GM12892 (cell line): ENCODE data around the gene KAZN.
A peak's percentile ranks its signal among the peaks of the same experiment; 100 is the strongest.

Source experiments
- DNase-seq: peaks from one replicate; pipeline ENCODE4 v3.0.0; 2011; ENCODE audit not compliant: insufficient read length
- FAIRE-seq: peaks from 2 replicates; lab custom pipeline; 2011; peaks lifted over from hg19 to GRCh38; lab: Jason Lieb, UNC
- POLR2A ChIP-seq: IDR thresholded peaks from 2 replicates; pipeline ENCODE4 v1.6.1; 2011; ENCODE audit warnings: low read depth, low read length, control low read depth
- POLR2AphosphoS5 ChIP-seq: IDR thresholded peaks from 2 replicates; pipeline ENCODE4 v1.6.1; 2011; ENCODE audit warnings: low read depth, low read length, control low read depth
- TAF1 ChIP-seq: IDR thresholded peaks from 2 replicates; pipeline ENCODE4 v1.6.1; 2011; ENCODE audit warnings: low read depth, mild to moderate bottlenecking, control low read depth, low read length, borderline replicate concordance

Gene KAZN

DNA sequence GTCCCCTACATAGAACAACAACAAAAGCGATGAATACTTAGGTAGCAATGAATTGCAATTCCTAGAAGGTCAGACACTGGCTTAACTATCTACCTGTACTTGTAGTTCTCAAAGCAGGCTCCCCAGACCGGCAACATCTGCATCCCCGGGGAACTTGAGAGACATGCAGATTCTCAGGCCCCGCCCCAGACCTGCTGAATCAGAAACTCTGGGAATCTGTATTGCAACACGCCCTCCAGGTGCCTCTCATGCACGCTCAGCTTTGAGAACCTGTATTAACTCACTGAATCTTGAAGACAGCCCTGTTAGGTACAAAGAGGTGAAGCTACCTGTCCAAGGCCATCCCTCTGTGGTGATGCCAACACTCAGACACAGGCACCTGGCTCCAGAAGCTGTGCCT, 128.1 kb downstream of the KAZN start:
- TF ChIP-seq TAF1 (no peak), POLR2AphosphoS5 (no peak), POLR2A (no peak)
- DNase-seq (no peak), FAIRE-seq (no peak)

DNA sequence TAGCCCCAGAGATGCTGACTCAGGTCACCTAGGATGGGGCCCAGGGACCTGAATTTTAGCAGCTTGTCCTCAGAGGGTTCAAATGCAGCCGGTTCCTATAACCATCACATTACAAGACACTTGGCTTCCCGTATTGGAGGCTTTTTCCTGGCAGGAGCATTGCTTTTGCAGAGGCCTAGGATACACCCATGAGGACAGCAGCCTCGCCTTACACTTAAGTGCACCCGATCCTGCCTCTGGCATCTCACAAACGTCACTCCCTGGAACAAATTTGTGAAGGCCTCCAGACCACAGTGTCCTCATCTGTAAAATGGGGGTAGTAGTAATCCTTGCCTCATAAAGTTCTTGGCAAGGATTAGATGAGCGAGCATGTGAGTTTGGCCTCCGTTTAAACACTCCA, 130.0 kb downstream of the KAZN start:
- TF ChIP-seq POLR2AphosphoS5 (no peak), TAF1 (no peak), POLR2A (no peak)
- no peak for DNase-seq
- FAIRE-seq = no peak

GRCh38 chr1:14732728-14733047, 134.2 kb downstream of the KAZN start:
- FAIRE-seq (no peak), DNase-seq (no peak)
- TF ChIP-seq POLR2AphosphoS5 = no peak

- no peak for DNase-seq
- no peak for FAIRE-seq
- TF ChIP-seq POLR2A = no peak
- 0 out of 2 replicates have a peak, but pooled peaks have one; percentile 10 for TF ChIP-seq POLR2AphosphoS5
Measured at GRCh38 chr1:14733048-14733778, 134.7 kb downstream of the KAZN start.

DNA sequence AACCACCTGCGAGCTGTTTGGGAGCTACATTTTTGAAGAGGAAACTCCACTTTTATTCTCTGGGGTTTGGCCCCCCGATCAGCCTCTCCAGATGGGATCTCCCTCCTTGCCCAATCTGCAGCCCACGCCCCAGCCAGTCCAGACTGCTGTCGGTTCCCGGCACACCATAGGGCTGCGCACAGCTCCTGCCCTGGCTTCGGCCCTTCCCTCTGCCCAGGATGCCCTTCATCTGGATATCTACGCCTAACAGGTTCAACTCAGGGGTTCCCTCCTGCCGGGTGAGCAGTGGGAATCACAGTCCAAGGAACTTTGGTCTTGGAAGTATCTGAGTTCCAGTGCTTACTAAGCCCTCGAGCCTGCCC, 135.3 kb downstream of the KAZN start:
- DNase-seq = no peak
- no peak for FAIRE-seq
- no peak for TF ChIP-seq POLR2AphosphoS5
- TF ChIP-seq POLR2A = no peak
- no peak for TF ChIP-seq TAF1

GRCh38 chr1:14735841-14736240, 137.4 kb downstream of the KAZN start:
- DNase-seq = no peak
- FAIRE-seq = no peak

GRCh38 chr1:14737561-14738094, 139.1 kb downstream of the KAZN start:
- no peak for FAIRE-seq
- no peak for DNase-seq
- no peak for TF ChIP-seq POLR2AphosphoS5
- TF ChIP-seq POLR2A = no peak
- no peak for TF ChIP-seq TAF1

More at GRCh38 chr1:14735841-14736240, 137.4 kb downstream of the KAZN start:
- TF ChIP-seq POLR2A = no peak
- TF ChIP-seq TAF1 = no peak
- TF ChIP-seq POLR2AphosphoS5 = no peak

- no peak for DNase-seq
- no peak for FAIRE-seq
- TF ChIP-seq POLR2AphosphoS5 (no peak), POLR2A (no peak), TAF1 (no peak)
Measured at GRCh38 chr1:14738235-14738634, 139.8 kb downstream of the KAZN start.

GRCh38 chr1:14738647-14739046, 140.2 kb downstream of the KAZN start:
- peak; percentile 57 for FAIRE-seq
- no peak for DNase-seq
- TF ChIP-seq POLR2A (no peak), TAF1 (no peak), POLR2AphosphoS5 (no peak)

- no peak for TF ChIP-seq POLR2A
- TF ChIP-seq TAF1 = no peak
- no peak for TF ChIP-seq POLR2AphosphoS5
- DNase-seq (no peak), FAIRE-seq (peak; percentile 71)
Measured at GRCh38 chr1:14739082-14739832, 140.8 kb downstream of the KAZN start.

GRCh38 chr1:14740016-14740415, 141.5 kb downstream of the KAZN start:
- no peak for DNase-seq
- TF ChIP-seq POLR2A = no peak
- no peak for TF ChIP-seq TAF1
- no peak for TF ChIP-seq POLR2AphosphoS5
- FAIRE-seq = peak; percentile 80

DNA sequence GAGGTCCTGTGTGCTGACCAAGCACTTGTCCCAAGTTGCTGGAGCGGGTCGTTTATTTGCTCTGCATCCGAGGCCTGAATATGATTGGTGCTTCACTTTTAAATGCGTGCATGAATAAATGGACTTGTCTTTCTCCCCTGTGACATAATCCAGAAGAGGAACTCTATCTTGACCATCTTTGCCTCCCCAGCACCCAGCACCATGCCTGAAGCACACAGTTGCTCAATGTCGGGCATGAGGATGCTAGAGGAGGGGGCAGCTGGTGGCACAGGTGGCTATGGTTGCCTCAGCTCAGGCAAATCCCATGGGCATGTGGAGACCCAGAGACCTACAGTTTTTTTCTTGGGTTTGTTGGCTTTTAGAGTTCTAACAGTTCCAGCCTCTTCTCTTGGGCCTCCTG, 142.6 kb downstream of the KAZN start:
- FAIRE-seq = no peak
- no peak for DNase-seq
- TF ChIP-seq TAF1 (no peak), POLR2AphosphoS5 (no peak), POLR2A (no peak)
